ENCODE measurements around the gene DRAM1. TPM values are rescaled to one million over a fixed set of nuclear protein-coding genes. Genes with fewer than 3 reads are reported as not detected.

Gene DRAM1
- total and polyA plus RNA-seq, 10 of the 15 experiments (the other 5 are each of a cell fraction or from before 2014, with no cell fraction given), result 22.4 to 91.5 (median 41.4) TPM

DNA sequence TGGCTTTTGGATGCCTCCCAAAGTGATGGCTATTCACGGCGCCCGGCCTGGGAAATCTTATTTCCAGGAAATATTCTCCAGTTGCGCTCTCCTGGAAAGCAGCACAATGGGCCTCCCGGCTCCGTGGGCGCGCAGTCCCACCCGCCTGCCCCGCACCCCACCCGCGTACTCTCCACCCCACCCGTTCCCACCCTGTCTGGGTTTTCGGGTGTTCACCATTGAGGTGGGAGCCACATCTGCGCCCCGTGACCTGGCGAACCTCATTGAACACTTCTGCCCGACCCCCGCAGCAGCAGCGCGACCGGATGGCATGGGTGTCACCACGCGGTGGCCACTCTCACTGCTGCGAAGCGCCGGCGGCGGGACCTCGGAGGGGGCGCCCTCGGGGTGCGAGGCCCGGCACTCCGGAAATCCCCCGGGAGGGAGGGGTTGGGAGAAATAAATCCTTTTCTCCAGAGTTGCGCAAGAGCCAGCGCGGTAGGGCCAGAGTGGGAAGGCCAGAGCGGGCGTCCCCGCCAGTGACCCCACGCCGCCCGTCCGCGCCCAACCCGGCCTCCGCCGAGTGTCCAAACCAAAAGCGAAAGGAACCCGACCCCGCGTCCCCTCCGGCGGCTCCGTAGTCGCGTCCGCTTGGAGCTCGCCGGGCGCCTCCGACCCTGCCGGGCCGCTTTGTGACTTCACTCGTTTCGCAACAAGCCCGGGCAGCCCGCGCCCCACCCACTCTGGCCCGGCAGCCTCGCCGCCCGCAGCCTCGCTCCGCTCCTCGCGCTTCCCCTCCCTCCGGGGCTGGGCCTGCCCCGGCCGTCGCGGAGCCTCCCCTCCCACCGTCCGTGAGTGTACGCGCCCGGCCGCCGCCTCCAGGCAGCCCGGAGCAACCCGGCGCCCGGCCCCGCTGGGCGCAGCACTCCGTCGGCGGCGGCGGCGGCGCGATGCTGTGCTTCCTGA, at the start of gene DRAM1 (continued):
- TF ChIP-seq BHLHE40 (IDR thresholded peaks at IDR 0.05; ENCODE audit: borderline replicate concordance in 1 of 2, low read depth in 2 of 2, low read length in 1 of 2) (peak; percentile 36 to 72; a peak in 3 of 4 replicates), MYC (IDR thresholded peaks at IDR 0.05; ENCODE audit: insufficient read depth, insufficient read length, insufficient replicate concordance, low read length, severe bottlenecking) (no peak), ZNF207 (IDR thresholded peaks at IDR 0.05; ENCODE audit: borderline replicate concordance) (peak; percentile 52; the same call in 1 of the 2 replicates), EGR1 (IDR thresholded peaks at IDR 0.05; ENCODE audit: borderline replicate concordance in 1 of 2, low read depth in 2 of 2, low read length in 2 of 2) (peak in 1 of 2 experiments; percentile 31; a peak in 1 of 3 replicates), PAX5 (IDR thresholded peaks at IDR 0.05; ENCODE audit: borderline replicate concordance, low read depth, low read length) (peak; percentile 26; the same call in 1 of the 2 replicates), CBX5 (IDR thresholded peaks at IDR 0.05; ENCODE audit: low read depth) (peak; percentile 76; the same call in 1 of the 2 replicates), RFX5 (IDR thresholded peaks at IDR 0.05; ENCODE audit: low read depth, low read length) (no peak), STAT3 (IDR thresholded peaks at IDR 0.05; ENCODE audit: low read depth, low read length) (no peak), RELA (IDR thresholded peaks at IDR 0.05; ENCODE audit: borderline replicate concordance, partially characterized antibody) (peak; percentile 79), ASH2L (IDR thresholded peaks at IDR 0.05; ENCODE audit: borderline replicate concordance, low read depth) (peak; percentile 99), RAD21 (IDR thresholded peaks at IDR 0.05; ENCODE audit: insufficient read depth, low read depth, low read length) (peak; percentile 43; the same call in 1 of the 2 replicates), STAT1 (conservative IDR thresholded peaks at IDR 0.05) (no peak), RBBP5 (conservative IDR thresholded peaks at IDR 0.05) (peak; percentile 93; the same call in 1 of the 2 replicates), CEBPB (IDR thresholded peaks at IDR 0.05; ENCODE audit: borderline replicate concordance in 1 of 2, low read depth in 2 of 2, low read length in 2 of 2) (peak in 1 of 2 experiments; percentile 86; a peak in 2 of 4 replicates), DPF2 (IDR thresholded peaks at IDR 0.05) (peak; percentile 94), ZNF217 (IDR thresholded peaks at IDR 0.05) (peak; percentile 98), NR2F1 (conservative IDR thresholded peaks at IDR 0.05) (peak; percentile 91)
- TF ChIP-seq, protein P1, sequence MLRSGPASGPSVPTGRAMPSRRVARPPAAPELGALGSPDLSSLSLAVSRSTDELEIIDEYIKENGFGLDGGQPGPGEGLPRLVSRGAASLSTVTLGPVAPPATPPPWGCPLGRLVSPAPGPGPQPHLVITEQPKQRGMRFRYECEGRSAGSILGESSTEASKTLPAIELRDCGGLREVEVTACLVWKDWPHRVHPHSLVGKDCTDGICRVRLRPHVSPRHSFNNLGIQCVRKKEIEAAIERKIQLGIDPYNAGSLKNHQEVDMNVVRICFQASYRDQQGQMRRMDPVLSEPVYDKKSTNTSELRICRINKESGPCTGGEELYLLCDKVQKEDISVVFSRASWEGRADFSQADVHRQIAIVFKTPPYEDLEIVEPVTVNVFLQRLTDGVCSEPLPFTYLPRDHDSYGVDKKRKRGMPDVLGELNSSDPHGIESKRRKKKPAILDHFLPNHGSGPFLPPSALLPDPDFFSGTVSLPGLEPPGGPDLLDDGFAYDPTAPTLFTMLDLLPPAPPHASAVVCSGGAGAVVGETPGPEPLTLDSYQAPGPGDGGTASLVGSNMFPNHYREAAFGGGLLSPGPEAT (IDR thresholded peaks at IDR 0.05; ENCODE audit: low read depth), result peak; percentile 46; the same call in 1 of the 2 replicates
- TF ChIP-seq, protein P2, sequence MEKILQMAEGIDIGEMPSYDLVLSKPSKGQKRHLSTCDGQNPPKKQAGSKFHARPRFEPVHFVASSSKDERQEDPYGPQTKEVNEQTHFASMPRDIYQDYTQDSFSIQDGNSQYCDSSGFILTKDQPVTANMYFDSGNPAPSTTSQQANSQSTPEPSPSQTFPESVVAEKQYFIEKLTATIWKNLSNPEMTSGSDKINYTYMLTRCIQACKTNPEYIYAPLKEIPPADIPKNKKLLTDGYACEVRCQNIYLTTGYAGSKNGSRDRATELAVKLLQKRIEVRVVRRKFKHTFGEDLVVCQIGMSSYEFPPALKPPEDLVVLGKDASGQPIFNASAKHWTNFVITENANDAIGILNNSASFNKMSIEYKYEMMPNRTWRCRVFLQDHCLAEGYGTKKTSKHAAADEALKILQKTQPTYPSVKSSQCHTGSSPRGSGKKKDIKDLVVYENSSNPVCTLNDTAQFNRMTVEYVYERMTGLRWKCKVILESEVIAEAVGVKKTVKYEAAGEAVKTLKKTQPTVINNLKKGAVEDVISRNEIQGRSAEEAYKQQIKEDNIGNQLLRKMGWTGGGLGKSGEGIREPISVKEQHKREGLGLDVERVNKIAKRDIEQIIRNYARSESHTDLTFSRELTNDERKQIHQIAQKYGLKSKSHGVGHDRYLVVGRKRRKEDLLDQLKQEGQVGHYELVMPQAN (conservative IDR thresholded peaks at IDR 0.05), result peak; percentile 82
- TF ChIP-seq, protein P3, sequence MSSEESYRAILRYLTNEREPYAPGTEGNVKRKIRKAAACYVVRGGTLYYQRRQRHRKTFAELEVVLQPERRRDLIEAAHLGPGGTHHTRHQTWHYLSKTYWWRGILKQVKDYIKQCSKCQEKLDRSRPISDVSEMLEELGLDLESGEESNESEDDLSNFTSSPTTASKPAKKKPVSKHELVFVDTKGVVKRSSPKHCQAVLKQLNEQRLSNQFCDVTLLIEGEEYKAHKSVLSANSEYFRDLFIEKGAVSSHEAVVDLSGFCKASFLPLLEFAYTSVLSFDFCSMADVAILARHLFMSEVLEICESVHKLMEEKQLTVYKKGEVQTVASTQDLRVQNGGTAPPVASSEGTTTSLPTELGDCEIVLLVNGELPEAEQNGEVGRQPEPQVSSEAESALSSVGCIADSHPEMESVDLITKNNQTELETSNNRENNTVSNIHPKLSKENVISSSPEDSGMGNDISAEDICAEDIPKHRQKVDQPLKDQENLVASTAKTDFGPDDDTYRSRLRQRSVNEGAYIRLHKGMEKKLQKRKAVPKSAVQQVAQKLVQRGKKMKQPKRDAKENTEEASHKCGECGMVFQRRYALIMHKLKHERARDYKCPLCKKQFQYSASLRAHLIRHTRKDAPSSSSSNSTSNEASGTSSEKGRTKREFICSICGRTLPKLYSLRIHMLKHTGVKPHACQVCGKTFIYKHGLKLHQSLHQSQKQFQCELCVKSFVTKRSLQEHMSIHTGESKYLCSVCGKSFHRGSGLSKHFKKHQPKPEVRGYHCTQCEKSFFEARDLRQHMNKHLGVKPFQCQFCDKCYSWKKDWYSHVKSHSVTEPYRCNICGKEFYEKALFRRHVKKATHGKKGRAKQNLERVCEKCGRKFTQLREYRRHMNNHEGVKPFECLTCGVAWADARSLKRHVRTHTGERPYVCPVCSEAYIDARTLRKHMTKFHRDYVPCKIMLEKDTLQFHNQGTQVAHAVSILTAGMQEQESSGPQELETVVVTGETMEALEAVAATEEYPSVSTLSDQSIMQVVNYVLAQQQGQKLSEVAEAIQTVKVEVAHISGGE (CRISPR knock-in tag; IDR thresholded peaks at IDR 0.05), result peak; percentile 18; the same call in 1 of the 2 replicates
- TF ChIP-seq, protein P4, sequence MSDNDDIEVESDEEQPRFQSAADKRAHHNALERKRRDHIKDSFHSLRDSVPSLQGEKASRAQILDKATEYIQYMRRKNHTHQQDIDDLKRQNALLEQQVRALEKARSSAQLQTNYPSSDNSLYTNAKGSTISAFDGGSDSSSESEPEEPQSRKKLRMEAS (IDR thresholded peaks at IDR 0.05; ENCODE audit: low read depth, low read length), result peak; percentile 67; the same call in 1 of the 2 replicates
